ENCODE measurements around the gene PUS10.

The PUS10 gene

GRCh38 chr2:61017003-61017555 lies 976 bp downstream of the PUS10 start:
- Histone ChIP-seq H3K18ac (ENCODE audit: low read length) (peak overlapping the region; percentile 91), H3K14ac (ENCODE audit: low read length) (peak overlapping the region; percentile 81), H4K91ac (ENCODE audit: low read depth, low read length) (peak overlapping the region; percentile 74), H3K79me2 (ENCODE audit: control insufficient read depth, insufficient read depth, low read length, poor library complexity) (peaks cover 14% of the 10 kb centered on the region), H3K79me1 (ENCODE audit: low read length) (peaks cover 17% of the 10 kb centered on the region), H3K4me2 (ENCODE audit: low read length) (peak overlapping the region; percentile 97), H3K36me3 (ENCODE audit: control insufficient read depth in 1 of 2, insufficient read depth in 2 of 2, low read length in 2 of 2) (peaks cover 9 to 11% of the 10 kb centered on the region in 2 experiments), H3K4me1 (ENCODE audit: control insufficient read depth in 1 of 2, insufficient read depth in 2 of 2, low read length in 2 of 2) (peaks cover 0 to 2% of the 10 kb centered on the region in 2 experiments), H3K27me3 (ENCODE audit: insufficient read depth, low read length) (no peaks in the 10 kb centered on the region), H3K27ac (ENCODE audit: low read depth, low read length) (peak overlapping the region; percentile 96), H3K4me3 (ENCODE audit: low read depth, low read length) (peak overlapping the region; percentile 84), H2BK5ac (ENCODE audit: low read depth, low read length, poor library complexity) (peak overlapping the region; percentile 95), H3K23ac (ENCODE audit: low read length) (no peak overlapping the region), H2BK12ac (ENCODE audit: low read length) (peak overlapping the region; percentile 78), H2AK5ac (ENCODE audit: low read length) (no peak overlapping the region), H3K9me3 (ENCODE audit: insufficient read depth, low read depth, low read length) (peaks cover 4% of the 10 kb centered on the region), H4K12ac (ENCODE audit: low read depth, low read length) (peak overlapping the region; percentile 73), H3K4ac (ENCODE audit: low read depth, low read length) (peak overlapping the region; percentile 85), H2AFZ (ENCODE audit: insufficient read depth, low read length, poor library complexity) (peak overlapping the region; percentile 94), H3K9ac (ENCODE audit: low read length) (peak overlapping the region; percentile 92), H4K8ac (ENCODE audit: low read depth, low read length) (peak overlapping the region; percentile 83), H2BK120ac (ENCODE audit: insufficient read depth, low read length, poor library complexity) (peak overlapping the region; percentile 86)
- DNase-seq = peak; percentile 74 to 84
- WGBS (ENCODE audit: extremely low coverage, insufficient coverage, insufficient read length) = no CpG with 5 or more reads among the region's 27 CpGs

DNA sequence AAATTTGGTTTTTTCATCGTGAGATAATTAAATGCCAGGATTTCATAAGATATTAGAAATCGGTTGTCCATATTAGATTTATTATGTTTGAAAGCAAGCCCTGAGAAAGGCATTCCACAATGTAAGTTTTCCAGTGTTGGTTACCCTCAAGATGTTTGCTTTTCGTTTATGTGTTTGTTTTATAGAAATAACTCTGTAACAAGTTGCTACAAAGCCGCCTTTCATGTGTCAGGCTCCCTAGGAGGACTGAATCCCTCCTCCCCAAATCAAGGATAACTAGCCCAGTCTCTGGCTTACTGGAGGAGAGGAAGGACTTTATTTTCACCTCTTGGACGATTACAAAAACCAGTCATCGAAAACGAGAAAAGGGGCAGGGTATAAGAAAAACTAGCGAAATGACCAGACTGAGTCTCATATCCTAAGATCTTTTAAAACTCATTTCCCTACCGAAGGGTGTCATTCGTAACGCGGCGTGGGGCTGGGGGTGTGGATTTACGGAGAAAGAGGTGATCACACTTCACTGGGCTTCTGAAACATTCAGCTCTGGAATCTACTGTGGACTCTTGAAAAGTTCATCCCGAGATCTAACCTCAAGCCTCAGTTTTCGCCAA lies 1.6 kb downstream of the PUS10 start:
- no CpG with 5 or more reads among the region's 16 CpGs for WGBS (ENCODE audit: extremely low coverage, insufficient coverage, insufficient read length)
- H3K79me2 ChIP-seq (ENCODE audit: control insufficient read depth, insufficient read depth, low read length, poor library complexity) = peaks cover 14% of the 10 kb centered on the region
- H3K79me1 ChIP-seq (ENCODE audit: low read length) = peaks cover 17% of the 10 kb centered on the region
- H4K91ac ChIP-seq (ENCODE audit: low read depth, low read length) = peak overlapping the region; percentile 70
- H2AK5ac ChIP-seq (ENCODE audit: low read length) = peak overlapping the region; percentile 69
- no peaks in the 10 kb centered on the region for H3K27me3 ChIP-seq (ENCODE audit: insufficient read depth, low read length)
- peak overlapping the region; percentile 85 for H3K4ac ChIP-seq (ENCODE audit: low read depth, low read length)
- peak overlapping the region; percentile 75 for H3K14ac ChIP-seq (ENCODE audit: low read length)
- peak overlapping the region; percentile 94 for H2AFZ ChIP-seq (ENCODE audit: insufficient read depth, low read length, poor library complexity)
- H3K9me3 ChIP-seq (ENCODE audit: insufficient read depth, low read depth, low read length) = peaks cover 4% of the 10 kb centered on the region
- H4K12ac ChIP-seq (ENCODE audit: low read depth, low read length) = peak overlapping the region; percentile 73
- peak overlapping the region; percentile 95 for H2BK5ac ChIP-seq (ENCODE audit: low read depth, low read length, poor library complexity)
- peak overlapping the region; percentile 91 for H3K18ac ChIP-seq (ENCODE audit: low read length)
- H3K9ac ChIP-seq (ENCODE audit: low read length) = peak overlapping the region; percentile 57
- H3K36me3 ChIP-seq (ENCODE audit: control insufficient read depth in 1 of 2, insufficient read depth in 2 of 2, low read length in 2 of 2) = peaks cover 6 to 9% of the 10 kb centered on the region in 2 experiments
- peak overlapping the region; percentile 96 for H3K27ac ChIP-seq (ENCODE audit: low read depth, low read length)
- H2BK120ac ChIP-seq (ENCODE audit: insufficient read depth, low read length, poor library complexity) = peak overlapping the region; percentile 68
- H3K4me1 ChIP-seq (ENCODE audit: control insufficient read depth in 1 of 2, insufficient read depth in 2 of 2, low read length in 2 of 2) = peaks cover 0 to 2% of the 10 kb centered on the region in 2 experiments
- H3K4me2 ChIP-seq (ENCODE audit: low read length) = peak overlapping the region; percentile 97
- peak overlapping the region; percentile 78 for H2BK12ac ChIP-seq (ENCODE audit: low read length)
- H3K4me3 ChIP-seq (ENCODE audit: low read depth, low read length) = peak overlapping the region; percentile 84
- no peak overlapping the region for H3K23ac ChIP-seq (ENCODE audit: low read length)
- no peak for DNase-seq
- H4K8ac ChIP-seq (ENCODE audit: low read depth, low read length) = peak overlapping the region; percentile 83

GRCh38 chr2:61015976-61016375 lies 2.1 kb downstream of the PUS10 start:
- H3K4ac ChIP-seq (ENCODE audit: low read depth, low read length) = no peak overlapping the region
- no peak overlapping the region for H4K91ac ChIP-seq (ENCODE audit: low read depth, low read length)
- no peak overlapping the region for H2BK120ac ChIP-seq (ENCODE audit: insufficient read depth, low read length, poor library complexity)
- H3K23ac ChIP-seq (ENCODE audit: low read length) = no peak overlapping the region
- H3K36me3 ChIP-seq (ENCODE audit: control insufficient read depth in 1 of 2, insufficient read depth in 2 of 2, low read length in 2 of 2) = peaks cover 1 to 4% of the 10 kb centered on the region in 2 experiments
- no peak overlapping the region for H2AK5ac ChIP-seq (ENCODE audit: low read length)
- peaks cover 0 to 2% of the 10 kb centered on the region in 2 experiments for H3K4me1 ChIP-seq (ENCODE audit: control insufficient read depth in 1 of 2, insufficient read depth in 2 of 2, low read length in 2 of 2)
- H3K9me3 ChIP-seq (ENCODE audit: insufficient read depth, low read depth, low read length) = peaks cover under 1% of the 10 kb centered on the region
- H3K4me3 ChIP-seq (ENCODE audit: low read depth, low read length) = no peak overlapping the region
- no peak overlapping the region for H4K12ac ChIP-seq (ENCODE audit: low read depth, low read length)
- WGBS (ENCODE audit: extremely low coverage, insufficient coverage, insufficient read length) = no CpG with 5 or more reads among the region's 2 CpGs
- H3K14ac ChIP-seq (ENCODE audit: low read length) = no peak overlapping the region
- no peak overlapping the region for H3K27ac ChIP-seq (ENCODE audit: low read depth, low read length)
- peaks cover 14% of the 10 kb centered on the region for H3K79me2 ChIP-seq (ENCODE audit: control insufficient read depth, insufficient read depth, low read length, poor library complexity)
- no peak overlapping the region for H2AFZ ChIP-seq (ENCODE audit: insufficient read depth, low read length, poor library complexity)
- H4K8ac ChIP-seq (ENCODE audit: low read depth, low read length) = no peak overlapping the region
- H3K4me2 ChIP-seq (ENCODE audit: low read length) = no peak overlapping the region
- peak in 1 of 2 donors; percentile 37 for DNase-seq
- H3K9ac ChIP-seq (ENCODE audit: low read length) = no peak overlapping the region
- peaks cover 17% of the 10 kb centered on the region for H3K79me1 ChIP-seq (ENCODE audit: low read length)
- no peak overlapping the region for H3K18ac ChIP-seq (ENCODE audit: low read length)
- H2BK12ac ChIP-seq (ENCODE audit: low read length) = no peak overlapping the region
- H2BK5ac ChIP-seq (ENCODE audit: low read depth, low read length, poor library complexity) = no peak overlapping the region
- H3K27me3 ChIP-seq (ENCODE audit: insufficient read depth, low read length) = no peaks in the 10 kb centered on the region

DNA sequence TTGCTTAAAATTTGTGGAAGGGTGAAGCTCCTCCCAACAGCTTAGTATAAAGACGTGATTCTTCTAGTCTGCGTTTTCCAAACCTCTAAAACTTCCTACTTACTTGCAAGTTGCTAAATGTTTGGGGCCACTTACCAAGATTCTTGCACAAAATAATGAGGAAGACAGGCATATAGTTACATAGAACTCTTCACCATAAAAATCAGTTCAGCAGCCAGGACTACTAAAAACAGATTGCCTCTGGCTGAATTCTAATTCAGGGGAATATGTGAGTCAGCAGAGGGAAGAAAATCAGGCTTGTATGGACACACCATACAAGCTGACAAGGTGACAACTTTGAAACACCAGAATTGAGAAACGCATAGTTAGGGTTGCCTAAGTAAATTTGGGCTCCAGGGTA lies 3.3 kb downstream of the PUS10 start:
- H4K91ac ChIP-seq (ENCODE audit: low read depth, low read length) = no peak overlapping the region
- no CpG with 5 or more reads among the region's 3 CpGs for WGBS (ENCODE audit: extremely low coverage, insufficient coverage, insufficient read length)
- no peak overlapping the region for H2BK120ac ChIP-seq (ENCODE audit: insufficient read depth, low read length, poor library complexity)
- peaks cover 0 to 2% of the 10 kb centered on the region in 2 experiments for H3K4me1 ChIP-seq (ENCODE audit: control insufficient read depth in 1 of 2, insufficient read depth in 2 of 2, low read length in 2 of 2)
- H3K23ac ChIP-seq (ENCODE audit: low read length) = no peak overlapping the region
- no peak overlapping the region for H2AFZ ChIP-seq (ENCODE audit: insufficient read depth, low read length, poor library complexity)
- no peak overlapping the region for H2BK5ac ChIP-seq (ENCODE audit: low read depth, low read length, poor library complexity)
- H3K9me3 ChIP-seq (ENCODE audit: insufficient read depth, low read depth, low read length) = no peaks in the 10 kb centered on the region
- H3K18ac ChIP-seq (ENCODE audit: low read length) = no peak overlapping the region
- no peak overlapping the region for H3K9ac ChIP-seq (ENCODE audit: low read length)
- peaks cover 0 to 3% of the 10 kb centered on the region in 2 experiments for H3K36me3 ChIP-seq (ENCODE audit: control insufficient read depth in 1 of 2, insufficient read depth in 2 of 2, low read length in 2 of 2)
- no peak overlapping the region for H2BK12ac ChIP-seq (ENCODE audit: low read length)
- no peak overlapping the region for H3K4me2 ChIP-seq (ENCODE audit: low read length)
- peak overlapping the region; percentile 9 for H3K27ac ChIP-seq (ENCODE audit: low read depth, low read length)
- H3K14ac ChIP-seq (ENCODE audit: low read length) = no peak overlapping the region
- DNase-seq = peak in 1 of 2 donors; percentile 26
- H3K4me3 ChIP-seq (ENCODE audit: low read depth, low read length) = no peak overlapping the region
- H3K79me1 ChIP-seq (ENCODE audit: low read length) = peaks cover 17% of the 10 kb centered on the region
- no peaks in the 10 kb centered on the region for H3K27me3 ChIP-seq (ENCODE audit: insufficient read depth, low read length)
- no peak overlapping the region for H2AK5ac ChIP-seq (ENCODE audit: low read length)
- H3K4ac ChIP-seq (ENCODE audit: low read depth, low read length) = no peak overlapping the region
- H4K12ac ChIP-seq (ENCODE audit: low read depth, low read length) = no peak overlapping the region
- H3K79me2 ChIP-seq (ENCODE audit: control insufficient read depth, insufficient read depth, low read length, poor library complexity) = peaks cover 11% of the 10 kb centered on the region
- no peak overlapping the region for H4K8ac ChIP-seq (ENCODE audit: low read depth, low read length)

All from trophoblast cell (in vitro differentiated cells and primary cell).